ENCODE results near the gene NECAB3.

NECAB3 gene

DNA sequence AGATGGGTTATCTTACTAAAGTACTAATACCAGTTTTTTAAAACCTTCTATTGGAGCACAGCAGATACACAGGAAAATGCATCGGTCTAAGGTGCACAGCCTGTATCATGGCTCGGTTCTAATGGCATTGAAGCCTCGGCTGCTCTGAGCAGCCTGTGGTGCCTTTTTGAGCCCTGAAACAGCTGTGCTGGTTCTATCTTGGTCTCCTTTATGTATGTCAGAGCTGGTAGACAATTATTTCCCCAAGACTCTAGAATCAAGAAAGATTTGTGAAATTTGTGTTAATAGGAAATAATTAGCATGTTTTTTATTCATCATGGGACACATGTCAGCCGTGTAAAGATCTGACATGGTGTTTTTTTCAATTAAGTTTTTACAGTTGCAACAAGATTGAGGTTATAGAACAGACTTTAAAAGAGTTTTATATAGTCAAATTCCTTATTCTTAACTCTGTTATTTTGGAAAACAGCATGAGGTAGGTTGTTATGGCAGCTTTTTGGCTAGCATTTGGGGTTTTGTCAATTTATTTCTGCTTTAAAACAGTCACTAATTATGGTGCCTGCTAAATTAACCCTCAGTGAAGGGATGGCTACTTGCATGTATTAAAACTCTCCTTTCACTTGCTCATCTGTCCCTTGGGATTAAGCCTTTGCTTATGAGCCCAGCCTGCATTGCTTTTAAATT is 52.4 kb downstream of the NECAB3 start:
- no peak for DNase-seq (ENCODE audit: low read depth in 2 of 2)

DNA sequence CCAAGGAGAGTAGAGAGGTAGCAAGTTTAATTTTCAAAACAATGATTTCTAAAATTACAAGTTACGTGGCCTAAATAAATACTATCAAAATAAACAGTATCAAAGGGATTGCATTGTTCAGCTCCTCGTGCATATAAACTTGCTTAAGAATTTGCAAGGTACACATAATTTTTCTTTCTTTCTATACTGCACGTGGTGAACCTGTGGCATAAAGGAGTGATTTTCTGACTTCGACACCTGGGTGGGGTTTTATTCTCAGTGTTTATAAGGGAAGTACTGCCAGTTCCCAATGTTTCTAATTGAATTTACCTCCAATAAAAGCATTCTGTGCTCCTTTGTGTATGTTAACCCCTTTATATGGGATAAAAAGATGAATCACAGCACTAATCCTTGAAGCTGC is 62.2 kb downstream of the NECAB3 start:
- DNase-seq (ENCODE audit: low read depth in 2 of 2), result no peak

DNA sequence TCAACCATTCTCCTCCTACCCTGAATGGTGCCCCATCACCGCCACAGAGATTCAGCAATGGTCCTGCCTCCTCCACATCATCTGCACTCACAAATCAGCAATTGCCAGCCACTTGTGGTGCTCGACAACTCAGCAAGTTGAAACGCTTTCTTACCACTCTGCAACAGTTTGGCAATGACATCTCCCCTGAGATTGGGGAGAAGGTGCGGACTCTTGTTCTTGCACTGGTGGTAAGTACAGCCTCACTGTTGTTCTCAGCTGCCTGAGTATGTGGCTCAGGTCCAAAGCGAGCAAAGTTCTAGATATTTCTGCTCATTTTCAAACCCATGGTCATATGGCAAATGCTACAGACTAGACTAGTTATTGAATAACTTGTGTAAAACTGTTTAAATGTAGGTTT is 63.1 kb downstream of the NECAB3 start:
- no peak for DNase-seq (ENCODE audit: low read depth in 2 of 2)

DNA sequence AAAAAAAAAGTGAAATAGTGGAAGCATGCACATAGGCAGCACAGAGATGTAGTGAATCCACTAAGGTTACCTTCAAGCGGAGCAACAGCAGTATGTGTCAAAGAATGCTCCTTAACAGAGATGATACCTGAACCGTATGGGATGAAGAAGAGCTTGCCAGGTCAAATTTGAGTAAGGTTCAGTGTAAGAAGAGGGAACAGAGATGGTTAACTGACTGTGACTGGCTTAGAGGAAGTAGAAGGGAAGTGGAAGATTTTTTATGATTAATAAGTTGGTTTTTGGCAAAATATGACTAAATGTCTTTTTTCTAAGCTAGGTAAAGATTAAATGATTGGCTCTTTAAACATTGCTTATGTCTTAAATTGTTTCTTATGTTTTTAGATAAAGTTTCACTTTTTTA is 64.7 kb downstream of the NECAB3 start:
- no peak for DNase-seq (ENCODE audit: low read depth in 2 of 2)
